Stimulated activated CD4-positive, alpha-beta T cell treated with anti-CD3 and anti-CD28 coated beads, Interleukin-1b, Interleukin-23, amount 100 ng/mL, for 48 hours (primary cell): Measurements from ENCODE around the gene GRK5.

ENCODE experiments used
- DNase-seq: peaks from one replicate; pipeline ENCODE4 v3.0.0-alpha.2; 2020

GRK5 gene

GRCh38 chr10:119410361-119411116, 203.2 kb downstream of the GRK5 start:
- DNase-seq = no peak

- no peak for DNase-seq
Observed at GRCh38 chr10:119412244-119413092, 205.1 kb downstream of the GRK5 start.

DNA sequence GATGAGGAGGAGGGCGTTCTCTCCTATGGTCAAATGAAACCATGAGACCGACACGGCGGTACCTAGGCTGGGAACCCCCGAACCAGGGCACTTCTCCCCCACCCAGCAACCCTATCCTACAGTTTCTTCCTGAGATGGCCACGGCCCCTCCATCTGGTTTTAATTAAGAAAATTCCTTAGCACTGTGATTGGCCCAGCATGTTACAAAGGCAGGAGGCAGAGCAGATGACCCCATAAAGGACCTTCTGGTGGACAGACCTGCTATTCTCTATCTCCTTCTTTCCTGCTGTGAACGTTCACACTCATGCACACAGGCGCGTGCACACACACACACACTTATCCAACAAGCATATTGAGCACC, 205.7 kb downstream of the GRK5 start:
- no peak for DNase-seq

- DNase-seq = no peak
Observed at GRCh38 chr10:119413471-119414080, 206.2 kb downstream of the GRK5 start.

- no peak for DNase-seq
Observed at GRCh38 chr10:119414081-119414611, 206.8 kb downstream of the GRK5 start.

GRCh38 chr10:119415121-119415520, 207.8 kb downstream of the GRK5 start:
- no peak for DNase-seq

GRCh38 chr10:119415536-119416503, 208.4 kb downstream of the GRK5 start:
- no peak for DNase-seq

DNA sequence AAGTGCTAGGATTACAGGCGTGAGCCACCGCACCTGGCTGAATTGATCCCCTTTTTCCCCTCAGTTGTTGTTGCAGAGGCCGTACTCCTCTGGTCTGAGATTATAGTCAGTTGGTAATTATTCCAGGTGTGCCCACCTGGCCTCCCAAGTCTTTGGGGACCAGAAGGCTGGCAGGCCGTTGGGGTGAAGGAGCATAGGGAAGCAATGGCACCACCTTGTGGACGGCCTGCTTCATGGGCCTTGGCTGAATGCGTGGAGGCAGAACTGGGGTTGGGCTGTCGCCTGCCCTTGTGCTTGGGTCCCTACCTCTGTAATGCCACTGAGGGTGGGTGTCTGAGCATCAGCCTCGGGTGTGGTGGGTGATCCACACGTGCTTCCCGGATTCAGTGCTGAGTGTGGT, 209.5 kb downstream of the GRK5 start:
- peak; percentile 75 for DNase-seq

DNA sequence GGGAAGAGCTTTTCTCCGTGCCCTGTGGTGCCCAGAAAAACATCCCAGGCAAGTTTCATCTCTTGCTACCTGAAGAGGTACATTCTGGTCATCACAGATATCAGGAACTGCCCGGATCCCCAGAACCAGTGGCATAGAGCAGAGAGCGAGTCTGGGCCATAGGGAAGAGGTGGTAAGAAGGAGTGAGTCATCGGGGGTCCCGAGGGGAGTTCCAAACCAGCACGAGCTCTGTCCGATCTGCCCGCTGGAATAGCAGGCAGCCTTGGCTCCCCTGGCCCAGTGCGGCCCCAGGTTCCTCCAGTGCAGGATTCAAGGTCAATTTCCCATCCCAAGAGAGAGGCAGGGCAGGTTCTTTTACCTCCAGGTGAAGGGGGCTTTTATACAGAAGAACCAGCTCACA, 210.5 kb downstream of the GRK5 start:
- no peak for DNase-seq

DNA sequence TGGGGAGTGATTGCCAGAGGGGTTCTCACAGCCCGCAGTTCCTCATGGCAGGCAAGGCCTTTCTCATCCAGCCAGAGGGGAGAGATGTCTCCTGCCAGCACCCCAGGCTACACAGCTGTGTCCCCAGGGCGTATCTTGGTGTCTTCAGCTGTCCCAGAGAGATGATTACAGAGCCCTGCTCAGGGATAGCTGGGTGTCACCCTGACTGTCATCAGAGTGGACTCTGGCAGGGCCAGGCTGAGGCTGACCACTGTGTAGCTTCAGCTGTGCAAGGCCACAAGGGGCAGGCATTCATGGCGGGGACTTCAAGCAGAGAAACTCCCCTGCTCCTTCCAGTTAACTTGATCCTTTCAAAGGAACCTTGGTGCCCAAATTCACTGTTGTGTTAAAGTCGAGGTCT, 211.0 kb downstream of the GRK5 start:
- DNase-seq = no peak

DNA sequence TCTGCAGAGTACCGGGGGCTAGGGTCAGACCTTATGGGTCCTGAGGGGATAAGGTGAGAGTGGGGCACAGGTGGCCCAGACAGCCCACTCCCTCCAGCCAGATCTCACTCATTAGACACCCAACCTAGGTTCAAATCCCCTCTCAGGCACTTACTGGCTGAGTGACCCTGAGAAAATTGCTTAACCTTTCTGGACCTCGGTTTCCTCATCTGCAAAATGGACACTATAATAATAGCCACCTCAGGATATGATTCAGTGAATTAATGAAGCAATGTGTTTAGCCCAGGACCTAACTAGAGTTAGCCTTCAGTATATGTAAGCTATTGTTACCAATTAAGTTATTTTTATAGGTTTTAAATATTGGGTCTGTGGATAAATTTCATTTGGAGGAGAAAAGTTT, 212.6 kb downstream of the GRK5 start:
- no peak for DNase-seq

GRCh38 chr10:119420950-119421875, 213.8 kb downstream of the GRK5 start:
- no peak for DNase-seq

GRCh38 chr10:119421891-119422681, 214.7 kb downstream of the GRK5 start:
- no peak for DNase-seq

DNA sequence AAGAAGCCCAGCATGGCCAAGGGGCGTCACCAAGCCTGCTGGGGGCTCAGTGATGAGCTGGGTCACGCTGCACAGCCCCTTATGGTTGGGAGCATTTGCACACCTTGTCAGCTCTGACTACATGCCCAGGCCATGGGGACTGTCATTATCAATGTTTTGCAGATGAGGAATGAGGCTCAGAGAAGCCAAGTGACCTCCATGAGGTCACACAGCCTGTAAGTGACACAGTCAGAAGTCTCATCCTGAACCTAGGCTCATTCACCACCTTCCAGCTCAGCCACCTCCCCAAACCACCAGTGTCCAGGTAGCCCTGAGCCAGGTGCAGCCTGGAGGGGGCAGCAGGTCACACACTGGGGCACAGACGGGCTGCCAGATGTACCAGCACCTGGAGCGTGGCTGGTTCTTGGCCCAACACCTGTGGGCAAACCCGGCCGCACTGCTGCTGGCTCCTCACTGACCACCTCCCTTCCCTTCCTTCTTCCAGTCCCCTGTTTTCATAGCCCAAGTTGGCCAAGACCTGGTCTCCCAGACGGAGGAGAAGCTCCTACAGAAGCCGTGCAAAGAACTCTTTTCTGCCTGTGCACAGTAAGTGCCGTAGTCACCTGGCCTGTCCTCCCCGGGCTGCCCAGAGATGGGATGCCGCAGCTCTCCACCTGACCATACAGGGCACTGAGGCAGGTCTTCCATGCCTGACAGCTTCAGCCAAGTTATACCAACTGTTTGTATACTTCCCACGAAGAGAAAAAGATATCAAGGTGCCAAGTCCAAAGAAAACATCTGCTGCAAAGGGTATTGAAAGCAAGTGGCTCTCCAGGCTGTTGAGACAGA, 215.5 kb downstream of the GRK5 start:
- DNase-seq = no peak

- DNase-seq = no peak
Observed at GRCh38 chr10:119423510-119424257, 216.3 kb downstream of the GRK5 start.

GRCh38 chr10:119424258-119424975, 217.0 kb downstream of the GRK5 start:
- no peak for DNase-seq

- DNase-seq = no peak
Observed at GRCh38 chr10:119425102-119425880, 217.9 kb downstream of the GRK5 start.
